HG03342 (cell line): ENCODE data around the gene CACNB4.
A peak's percentile ranks its signal among the peaks of the same experiment; 100 is the strongest.

Experiments
- ATAC-seq: cut with Tn5 transposase; IDR thresholded peaks from one replicate; pipeline ENCODE4 v1.9.1; 2021; ENCODE audit warnings: mild to moderate bottlenecking, moderate library complexity; ENCODE audit not compliant: unreplicated experiment

The CACNB4 gene

DNA sequence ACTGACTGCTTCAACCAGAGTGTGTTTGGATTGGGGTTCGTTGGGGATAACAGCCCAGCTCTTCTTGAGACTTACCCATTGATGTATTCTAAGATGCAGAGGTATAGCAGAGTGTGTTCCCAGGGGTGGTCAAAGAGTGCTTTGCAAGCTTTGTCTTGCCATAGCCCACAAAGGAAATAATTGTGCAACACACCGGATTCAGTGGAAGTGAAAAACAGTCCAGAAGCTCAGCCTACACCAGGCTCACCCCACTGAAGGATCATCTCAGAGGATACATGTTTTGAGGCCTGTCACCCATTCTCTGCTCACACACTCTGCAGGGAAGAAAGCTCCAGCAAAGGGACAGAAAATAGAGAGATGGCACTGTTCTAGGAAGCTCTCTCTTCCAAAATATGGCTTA lies 9.6 kb downstream of the CACNB4 start:
- ATAC-seq: no peak

- no peak for ATAC-seq
Observed at GRCh38 chr2:152088006-152088405, 10.8 kb downstream of the CACNB4 start.

GRCh38 chr2:152086231-152086630 lies 12.6 kb downstream of the CACNB4 start:
- no peak for ATAC-seq

DNA sequence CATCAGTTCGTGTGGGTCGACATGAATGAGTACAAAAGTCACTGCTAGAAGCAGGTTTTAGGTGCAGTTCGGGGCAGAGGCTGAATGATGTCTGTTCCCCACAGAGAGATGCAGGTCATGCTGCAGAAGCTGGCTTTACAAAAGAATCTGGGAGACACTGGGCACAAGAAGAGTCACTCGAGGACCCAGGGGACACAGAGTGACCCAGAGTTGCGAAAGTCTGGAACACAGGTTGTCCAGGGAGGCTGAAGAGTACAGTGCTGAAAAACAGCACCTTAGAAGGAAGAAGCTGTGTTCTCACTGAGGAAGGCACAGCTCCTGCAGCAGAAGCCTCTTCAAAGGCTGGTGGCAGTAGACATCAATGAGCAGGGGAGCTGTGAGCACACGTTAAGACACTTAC lies 14.8 kb downstream of the CACNB4 start:
- no peak for ATAC-seq

GRCh38 chr2:152083202-152083875 lies 15.5 kb downstream of the CACNB4 start:
- ATAC-seq: no peak

DNA sequence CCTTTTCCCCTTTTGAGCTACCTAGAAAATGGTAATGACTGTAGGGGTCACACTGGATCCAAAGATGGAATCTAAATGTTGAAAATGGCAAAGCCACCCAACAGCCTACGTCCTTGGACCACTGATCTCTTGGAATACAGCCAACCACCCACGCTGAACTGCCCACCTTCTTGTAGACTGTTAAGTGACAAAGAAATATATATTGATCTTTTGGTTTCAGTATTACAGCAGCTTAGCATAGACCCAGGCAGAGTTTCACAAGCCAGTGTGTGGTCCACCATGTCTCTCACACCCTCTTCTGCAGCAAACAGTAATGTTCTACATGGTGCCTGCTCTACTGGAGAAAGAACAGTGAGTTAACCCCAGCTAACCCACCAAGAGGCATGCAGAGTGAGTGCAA lies 20.2 kb downstream of the CACNB4 start:
- ATAC-seq: peak; percentile 78

- no peak for ATAC-seq
Observed at GRCh38 chr2:152078023-152078422, 20.8 kb downstream of the CACNB4 start.

DNA sequence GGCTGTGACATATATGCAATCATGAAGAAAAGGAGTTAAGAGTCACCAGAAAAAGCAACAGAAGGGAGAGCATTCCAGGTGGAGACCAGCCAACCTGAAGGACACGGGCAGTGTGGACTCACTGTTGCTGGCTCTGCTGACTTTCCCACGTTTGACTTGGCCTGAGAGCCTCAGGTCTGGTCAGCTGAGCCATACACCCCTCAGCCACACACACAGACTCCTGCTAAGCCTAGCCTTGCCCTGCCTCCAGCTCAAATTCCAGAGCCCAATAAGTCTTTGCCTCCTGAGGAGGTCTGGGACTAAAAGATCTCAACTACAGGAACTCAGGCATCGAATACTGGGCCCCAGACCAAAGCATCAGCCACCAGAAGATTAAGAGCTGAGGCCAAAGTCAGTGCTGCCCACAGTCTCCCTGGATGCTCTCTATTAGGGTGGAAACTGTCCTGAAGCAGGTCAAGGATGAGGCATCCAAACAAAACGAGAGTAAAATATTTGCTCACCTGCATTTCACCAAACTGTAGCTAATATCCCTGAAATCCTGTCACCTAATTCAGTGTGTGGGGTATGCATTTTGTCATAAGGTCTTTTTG lies 23.3 kb downstream of the CACNB4 start:
- ATAC-seq: no peak

- ATAC-seq: no peak
Observed at GRCh38 chr2:152072011-152072410, 26.8 kb downstream of the CACNB4 start.

GRCh38 chr2:152071518-152071917 lies 27.3 kb downstream of the CACNB4 start:
- no peak for ATAC-seq

DNA sequence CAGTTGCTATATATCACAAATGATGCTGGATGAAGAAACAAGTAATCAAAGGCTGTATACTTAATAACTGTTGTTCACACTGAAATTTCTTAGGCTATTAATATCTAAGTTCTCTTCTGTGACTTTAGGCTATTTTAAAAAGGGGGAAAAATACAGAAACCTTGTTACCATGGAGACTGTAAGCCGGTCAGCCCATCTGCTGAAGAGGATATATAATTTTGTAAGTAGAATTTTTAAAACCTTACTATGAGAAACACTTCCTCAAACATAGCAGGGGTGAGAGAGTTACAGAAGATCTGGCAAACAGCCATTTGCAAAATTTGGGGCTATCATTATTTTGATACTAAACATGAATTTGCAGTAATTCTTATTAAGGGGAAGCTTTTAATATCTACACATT lies 27.8 kb downstream of the CACNB4 start:
- peak; percentile 91 for ATAC-seq

GRCh38 chr2:152068226-152068625 lies 30.6 kb downstream of the CACNB4 start:
- no peak for ATAC-seq

DNA sequence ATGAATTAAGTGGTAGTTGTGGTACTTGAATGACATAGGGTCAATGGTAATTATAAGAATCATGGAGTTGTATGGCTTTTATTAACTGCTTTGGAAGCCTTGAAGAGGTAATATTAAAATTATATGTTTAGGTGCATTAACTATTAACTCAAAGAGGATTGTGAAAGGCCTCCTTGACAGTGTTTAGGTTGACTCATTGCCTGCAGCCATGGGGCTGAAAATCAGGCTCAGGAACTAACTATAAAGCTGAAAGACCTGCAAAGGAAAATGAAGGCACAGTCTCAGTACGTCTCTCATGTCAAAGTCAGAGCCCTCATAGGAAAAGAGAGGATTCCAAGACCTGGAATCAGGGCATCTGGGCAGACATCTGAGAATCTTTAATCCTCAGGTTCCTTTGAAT lies 31.0 kb downstream of the CACNB4 start:
- no peak for ATAC-seq

DNA sequence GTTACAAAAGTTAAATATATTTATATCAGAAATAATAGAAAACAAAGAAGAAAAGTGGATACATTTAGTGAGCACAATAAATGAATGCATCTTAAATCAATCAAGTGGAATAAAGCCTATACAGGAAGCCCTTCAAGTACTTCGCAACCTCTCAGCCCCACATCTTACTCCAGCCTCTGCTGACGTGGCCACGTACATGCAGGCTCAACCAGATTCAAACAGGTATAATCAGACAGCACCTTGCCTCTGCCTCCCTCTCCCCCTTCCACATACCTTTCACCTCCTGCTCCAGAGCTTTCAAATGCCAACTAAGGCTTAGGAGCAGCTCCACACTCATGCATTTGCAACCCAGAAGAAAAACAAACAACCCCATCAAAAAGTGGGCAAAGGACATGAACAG lies 32.9 kb downstream of the CACNB4 start:
- ATAC-seq: no peak

DNA sequence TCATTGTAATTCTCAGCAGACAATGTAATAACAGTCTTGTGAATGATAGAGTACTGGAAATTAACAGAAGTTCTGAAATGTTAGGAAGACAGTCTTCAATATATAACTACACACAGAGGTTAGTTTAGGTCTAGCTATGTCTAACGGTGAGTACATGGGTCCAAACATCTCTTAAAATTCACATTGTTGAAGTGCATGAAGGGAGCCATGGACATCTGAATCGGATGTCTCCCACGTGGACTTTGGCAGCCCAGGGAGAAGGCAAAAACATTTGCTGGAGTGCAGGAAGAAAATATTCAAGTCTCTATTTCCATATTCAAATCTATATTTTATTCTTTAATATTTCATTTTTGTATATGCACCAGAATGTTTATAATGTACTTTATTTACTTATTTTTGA lies 34.8 kb downstream of the CACNB4 start:
- no peak for ATAC-seq

DNA sequence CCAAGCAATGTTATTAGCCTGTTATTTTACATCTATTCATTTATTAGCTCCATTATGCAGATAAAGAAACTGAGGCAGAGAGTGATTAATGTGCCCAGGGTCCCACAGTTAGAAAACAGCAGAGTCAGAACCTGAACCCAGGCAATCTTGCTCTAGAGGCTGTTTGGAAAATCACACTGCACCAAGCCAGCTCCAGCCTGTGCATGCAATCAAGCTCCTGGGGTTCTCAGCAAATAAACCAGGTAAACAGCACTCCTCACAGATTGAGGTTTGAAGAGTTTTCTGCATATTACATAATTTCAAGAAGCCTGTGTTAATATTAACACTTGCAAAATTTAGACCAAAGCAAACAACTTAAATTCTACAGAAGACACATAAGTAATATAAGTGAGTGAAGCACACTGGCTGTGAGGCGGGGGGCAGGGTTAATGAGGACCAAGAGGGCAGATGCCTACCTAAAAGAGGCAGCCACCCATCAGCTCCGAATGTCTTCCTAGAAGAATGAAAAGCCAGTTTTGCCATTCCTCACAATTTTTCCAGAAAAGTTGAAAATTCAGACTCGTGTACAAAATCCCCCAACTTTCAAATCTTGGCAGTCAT lies 35.4 kb downstream of the CACNB4 start:
- ATAC-seq: no peak

GRCh38 chr2:152062125-152063091 lies 36.4 kb downstream of the CACNB4 start:
- ATAC-seq: peak; percentile 71

GRCh38 chr2:152061383-152061782 lies 37.5 kb downstream of the CACNB4 start:
- no peak for ATAC-seq

- no peak for ATAC-seq
Observed at GRCh38 chr2:152058655-152059054, 40.2 kb downstream of the CACNB4 start.

DNA sequence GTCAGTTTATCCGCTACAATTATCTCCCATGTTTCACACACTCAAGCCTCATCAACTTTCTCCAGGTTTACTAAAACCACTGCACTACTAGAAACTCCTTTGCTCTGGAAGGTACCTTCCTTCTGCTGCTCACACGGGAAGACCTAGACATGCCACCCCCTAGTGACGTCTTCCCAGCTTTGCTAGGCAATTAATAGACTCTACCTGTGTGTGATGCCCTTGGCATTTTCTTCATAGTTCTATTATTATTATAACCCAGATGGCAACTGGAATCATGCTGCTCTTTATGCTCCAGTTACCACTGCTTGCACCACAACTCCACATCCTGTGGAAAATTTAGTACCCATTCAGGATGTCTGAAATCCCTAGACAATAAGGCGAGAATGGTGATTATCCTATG lies 42.4 kb downstream of the CACNB4 start:
- no peak for ATAC-seq

GRCh38 chr2:152055366-152056108 lies 43.3 kb downstream of the CACNB4 start:
- no peak for ATAC-seq
